Lower leg skin (tissue), 3 donors: Measurements from ENCODE around the gene BMS1.

Source experiments
- POLR2A ChIP-seq, 2 donors: fragments of 450-650 bp; IDR thresholded peaks; one replicate each; pipeline ENCODE4 v1.6.1; 2016 to 2017; ENCODE audit warnings: antibody characterized with exemption in 2 of 2, mild to moderate bottlenecking in 1 of 2, moderate library complexity in 1 of 2
- TF ChIP-seq, protein P1 (sequence below), 3 donors: fragments of 450-650 bp; IDR thresholded peaks; one replicate each; pipeline ENCODE4 v1.5.1; 2016; ENCODE audit warnings: antibody characterized with exemption in 3 of 3, mild to moderate bottlenecking in 3 of 3, moderate library complexity in 2 of 3

DNA sequence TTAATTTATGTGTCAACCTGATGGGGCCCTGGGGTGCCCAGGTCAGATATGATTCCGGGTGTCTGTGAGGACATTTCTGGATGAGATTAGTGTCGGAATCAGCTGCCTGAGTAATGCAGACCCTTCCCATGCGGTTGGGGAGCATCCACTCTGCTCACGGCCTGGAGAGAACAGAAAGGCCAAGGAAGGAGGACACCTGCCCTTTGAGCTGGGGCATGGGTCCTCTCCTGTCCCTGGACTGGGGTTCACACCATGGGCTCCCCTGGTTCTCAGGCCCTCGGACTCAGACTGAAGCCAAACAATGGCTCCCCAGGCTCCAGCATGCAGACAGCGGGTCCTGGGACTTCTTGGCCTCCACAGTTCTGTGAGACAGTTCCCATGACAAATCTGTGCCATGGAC lies 94.3 kb downstream of the BMS1 start:
- TF ChIP-seq, protein P1, sequence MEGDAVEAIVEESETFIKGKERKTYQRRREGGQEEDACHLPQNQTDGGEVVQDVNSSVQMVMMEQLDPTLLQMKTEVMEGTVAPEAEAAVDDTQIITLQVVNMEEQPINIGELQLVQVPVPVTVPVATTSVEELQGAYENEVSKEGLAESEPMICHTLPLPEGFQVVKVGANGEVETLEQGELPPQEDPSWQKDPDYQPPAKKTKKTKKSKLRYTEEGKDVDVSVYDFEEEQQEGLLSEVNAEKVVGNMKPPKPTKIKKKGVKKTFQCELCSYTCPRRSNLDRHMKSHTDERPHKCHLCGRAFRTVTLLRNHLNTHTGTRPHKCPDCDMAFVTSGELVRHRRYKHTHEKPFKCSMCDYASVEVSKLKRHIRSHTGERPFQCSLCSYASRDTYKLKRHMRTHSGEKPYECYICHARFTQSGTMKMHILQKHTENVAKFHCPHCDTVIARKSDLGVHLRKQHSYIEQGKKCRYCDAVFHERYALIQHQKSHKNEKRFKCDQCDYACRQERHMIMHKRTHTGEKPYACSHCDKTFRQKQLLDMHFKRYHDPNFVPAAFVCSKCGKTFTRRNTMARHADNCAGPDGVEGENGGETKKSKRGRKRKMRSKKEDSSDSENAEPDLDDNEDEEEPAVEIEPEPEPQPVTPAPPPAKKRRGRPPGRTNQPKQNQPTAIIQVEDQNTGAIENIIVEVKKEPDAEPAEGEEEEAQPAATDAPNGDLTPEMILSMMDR (IDR thresholded peaks at IDR 0.05) = no peak
- TF ChIP-seq POLR2A (IDR thresholded peaks at IDR 0.05) = no peak
